Activated T-helper 1 cell treated with anti-CD3 and anti-CD28 coated beads, Interleukin-2, amount 50 U/mL, for 16 hours (primary cell): ENCODE data around the gene THSD8.
"Not testable (repeated sequence)": the region's sequence is repeated elsewhere in the genome, so short reads cannot be mapped to it uniquely, and the experiment has no call there.

Source experiments
- DNase-seq, 2 donors: peaks; one replicate each; pipeline ENCODE4 v3.0.0-alpha.2; 2020; ENCODE audit warnings: low read depth in 1 of 2, low spot score in 1 of 2

THSD8 gene

GRCh38 chr19:12821761-12822160 is 19.9 kb downstream of the THSD8 start:
- no peak for DNase-seq

DNA sequence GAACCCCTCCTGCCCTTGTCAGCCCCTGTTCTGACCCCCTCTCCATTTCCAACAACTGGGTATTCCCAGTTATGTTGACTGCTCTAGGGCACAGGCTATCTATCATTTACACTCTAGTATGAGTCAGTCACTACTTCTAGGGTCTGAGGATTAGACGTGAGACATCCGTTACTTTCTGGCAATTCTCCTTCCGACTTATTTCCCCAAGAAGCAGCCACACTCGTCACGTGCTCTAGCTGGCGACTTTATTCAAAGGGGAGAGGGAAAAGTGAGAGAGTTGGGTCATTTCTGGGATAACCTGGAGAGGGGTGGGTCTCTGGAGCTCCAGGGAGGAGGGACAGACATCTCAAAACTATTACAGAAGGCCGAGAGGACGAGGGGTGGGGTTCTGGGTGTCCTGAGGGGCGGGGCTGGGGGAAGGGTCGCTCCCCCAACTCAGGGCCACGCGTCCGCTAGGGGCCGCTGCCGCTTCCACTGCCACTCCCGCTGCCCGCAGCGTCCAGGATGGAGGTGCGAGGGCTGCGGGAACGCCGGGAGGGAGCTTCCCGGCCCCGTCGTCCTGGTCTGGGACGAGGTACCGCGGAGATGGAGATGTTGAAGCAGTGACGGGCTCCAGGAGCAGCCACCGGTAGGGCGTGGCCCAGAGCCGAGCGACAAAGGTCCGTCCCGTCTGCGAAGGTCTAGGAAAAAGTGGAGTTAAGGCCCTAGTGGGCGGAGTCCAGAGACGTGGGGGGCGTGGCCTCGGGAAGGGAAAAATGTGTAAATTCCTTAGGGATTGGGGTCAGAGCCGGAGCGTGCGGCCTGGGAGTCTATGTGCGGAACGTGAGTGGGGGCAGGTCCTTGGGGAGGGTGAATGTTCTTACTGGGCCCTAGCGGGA is 23.6 kb downstream of the THSD8 start:
- DNase-seq = no peak

DNA sequence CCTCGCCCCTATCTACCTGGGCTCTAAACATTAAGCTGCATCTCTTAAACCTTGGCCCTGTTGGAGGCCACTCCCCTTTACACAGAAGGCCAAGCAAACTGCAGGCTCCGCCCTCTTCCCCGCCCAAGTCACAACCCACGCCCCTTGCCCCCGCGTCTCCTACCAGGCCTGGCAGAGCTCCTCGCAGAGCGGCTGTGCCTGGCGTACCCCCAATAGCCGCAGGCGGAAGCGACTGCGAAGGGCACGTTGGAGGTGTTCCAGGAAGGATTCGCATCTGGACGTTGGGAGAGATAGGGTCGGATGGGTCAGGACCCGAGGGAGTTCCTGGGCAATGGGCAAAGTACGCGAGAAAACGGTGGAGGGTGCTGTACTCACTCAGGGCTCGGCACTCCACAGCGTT is 26.6 kb downstream of the THSD8 start:
- DNase-seq = no peak

GRCh38 chr19:12833418-12833737 is 31.5 kb downstream of the THSD8 start:
- DNase-seq = no peak

- no peak for DNase-seq
Measured at GRCh38 chr19:12833738-12834565, 32.1 kb downstream of the THSD8 start.

GRCh38 chr19:12834566-12834943 is 32.7 kb downstream of the THSD8 start, which contains the start of gene RTBDN:
Gene RTBDN (minus strand): TSS chr19:12834579. CDS start chr19:12829979, 4,600 bp downstream.
- DNase-seq = no peak

DNA sequence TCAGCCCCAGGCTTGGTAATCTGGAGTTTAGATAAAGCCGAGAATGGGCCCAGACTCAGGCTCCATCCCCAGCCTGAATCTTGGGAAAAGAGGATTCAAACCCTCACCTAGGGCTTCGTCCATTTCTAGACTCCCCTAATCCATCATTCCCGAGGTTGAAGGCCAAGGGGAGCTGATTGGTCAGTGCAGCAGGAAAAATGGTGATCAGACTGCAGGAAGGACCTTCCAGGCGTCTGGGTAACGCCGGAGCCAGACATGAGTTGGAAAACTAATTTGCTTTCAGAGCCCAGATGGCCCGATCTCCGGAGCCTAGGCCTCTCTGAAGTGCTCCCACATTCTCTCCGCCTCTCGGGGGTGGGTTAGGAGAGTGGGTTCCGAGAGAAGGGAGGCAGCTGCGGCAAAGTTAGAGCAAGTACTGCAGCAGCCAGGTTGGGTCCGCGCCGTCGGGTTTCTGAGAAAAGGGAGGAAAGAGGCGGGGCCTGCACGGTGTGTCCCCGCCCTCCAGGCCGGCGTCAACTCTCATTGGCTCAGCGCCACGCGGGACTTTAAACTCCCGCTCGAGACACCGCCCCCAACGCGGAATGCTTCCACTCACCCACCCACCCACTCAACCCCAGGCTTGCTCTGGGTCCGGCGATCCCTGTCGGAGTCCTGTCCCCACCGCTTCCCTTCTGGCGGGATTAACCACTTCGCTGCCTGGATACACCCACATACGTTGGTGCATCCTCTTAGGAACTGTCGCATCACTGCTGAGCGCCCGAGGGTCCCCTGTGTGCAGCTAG is 33.3 kb downstream of the THSD8 start:
- no peak for DNase-seq

GRCh38 chr19:12836529-12836863 is 34.6 kb downstream of the THSD8 start:
- no peak for DNase-seq

- DNase-seq = no peak
Measured at GRCh38 chr19:12837225-12837624, 35.4 kb downstream of the THSD8 start.

GRCh38 chr19:12838182-12838885 is 36.5 kb downstream of the THSD8 start, which contains the start of gene MAST1:
Gene MAST1 (plus strand): TSS chr19:12838515. CDS start chr19:12838573, 58 bp downstream.
- no peak for DNase-seq

DNA sequence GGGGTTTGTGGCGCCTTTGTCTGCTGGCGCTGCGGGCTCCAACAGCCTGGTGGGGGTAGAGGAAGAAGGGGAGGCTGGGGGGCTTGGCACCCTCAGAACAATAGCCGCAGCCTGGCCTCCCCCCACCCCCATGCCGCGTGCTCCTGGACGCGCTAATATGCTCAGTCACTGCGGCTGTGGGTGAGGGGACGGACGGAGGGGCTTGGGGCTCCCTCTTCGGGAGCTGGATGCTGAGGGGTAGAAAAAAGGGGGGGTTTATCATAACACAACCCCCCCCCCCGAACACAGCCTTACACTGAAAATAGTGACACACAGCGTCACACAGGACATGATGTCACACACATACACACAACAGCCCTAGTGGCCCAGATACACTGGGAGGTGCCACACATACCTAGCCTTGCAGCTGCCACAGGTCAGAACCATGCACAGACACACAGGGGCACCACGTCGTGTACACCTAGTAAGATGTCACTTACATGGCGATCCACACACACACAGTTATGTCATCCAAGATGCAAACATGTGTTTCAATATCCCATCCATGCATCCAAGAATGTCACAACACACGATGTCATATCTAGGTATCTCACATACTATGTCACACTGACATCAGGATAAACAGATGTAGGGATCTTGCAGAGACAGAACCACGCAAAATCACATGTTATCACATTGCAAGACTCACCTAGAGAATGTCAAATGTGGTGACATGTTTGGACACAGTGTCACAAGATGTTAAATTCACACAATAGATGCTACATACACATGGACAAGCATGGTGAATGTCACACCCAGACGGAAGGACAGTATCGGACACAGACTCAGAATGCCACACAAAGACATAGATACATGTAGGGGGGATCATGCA is 37.3 kb downstream of the THSD8 start:
- DNase-seq = no peak

DNA sequence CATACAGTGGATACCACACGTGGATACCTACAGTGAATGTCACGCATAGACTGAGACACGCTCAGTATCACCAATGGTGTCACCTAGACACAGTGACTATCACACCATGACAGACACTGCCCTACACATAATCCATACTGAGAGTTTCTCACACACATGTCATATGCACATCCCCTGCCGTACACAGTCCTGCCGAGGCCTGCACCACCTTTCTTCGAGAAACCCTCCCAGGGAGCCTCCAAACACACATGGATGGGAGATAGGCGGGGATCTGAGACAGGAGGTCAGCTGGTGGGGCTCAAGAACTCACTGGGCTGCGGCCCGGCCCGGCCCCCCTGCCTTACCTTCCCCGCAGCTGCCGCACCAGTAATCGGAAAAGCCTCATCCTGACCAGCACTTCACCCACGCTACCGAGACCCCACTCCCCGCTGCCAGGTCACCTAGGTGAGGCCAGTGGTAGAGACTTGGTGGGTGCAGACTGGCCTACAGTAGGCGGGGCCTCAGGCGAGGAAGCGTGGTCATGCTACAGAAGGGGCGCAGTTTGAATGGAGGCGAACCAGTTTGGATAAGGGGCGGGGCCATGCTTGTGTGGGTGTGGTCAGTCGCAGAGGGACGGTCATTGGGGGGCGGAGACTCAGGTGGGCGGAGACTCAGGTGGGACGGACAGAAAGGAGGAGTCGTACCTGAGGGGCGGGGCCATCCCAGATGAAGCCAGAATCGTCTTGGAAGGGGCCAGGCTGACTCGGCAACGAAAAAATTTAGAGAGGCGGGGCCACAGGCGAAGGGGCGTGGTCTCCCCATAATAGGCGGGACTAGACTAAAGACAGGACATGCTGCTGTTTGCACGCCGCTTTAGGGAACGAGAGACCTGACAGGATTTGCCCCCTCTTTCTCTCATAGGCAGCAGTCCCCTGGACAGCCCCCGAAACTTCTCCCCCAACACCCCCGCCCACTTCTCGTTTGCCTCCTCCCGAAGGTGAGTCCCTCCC is 38.5 kb downstream of the THSD8 start:
- no peak for DNase-seq

GRCh38 chr19:12841094-12841493 is 39.2 kb downstream of the THSD8 start:
- no peak for DNase-seq

DNA sequence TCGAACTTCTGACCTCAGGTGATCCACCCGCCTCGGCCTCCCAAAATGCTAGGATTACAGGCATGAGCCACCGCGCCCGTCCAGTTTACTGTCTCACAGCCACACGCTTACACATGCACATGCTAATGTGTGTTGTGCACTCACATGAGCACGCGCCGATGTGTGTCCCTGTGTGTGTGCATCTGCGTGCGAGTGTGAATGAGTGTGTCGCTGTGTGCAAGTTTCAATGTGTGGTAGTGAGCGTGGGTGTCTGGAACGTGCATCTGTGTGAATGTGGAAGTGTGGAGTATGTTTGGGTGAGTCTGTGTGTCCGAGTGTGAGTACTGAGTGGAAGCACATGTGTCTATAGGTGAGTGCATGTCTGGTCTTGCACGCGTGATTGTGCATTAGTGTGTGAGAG is 40.6 kb downstream of the THSD8 start:
- no peak for DNase-seq

- DNase-seq = no peak
Measured at GRCh38 chr19:12843328-12843727, 41.5 kb downstream of the THSD8 start.

DNA sequence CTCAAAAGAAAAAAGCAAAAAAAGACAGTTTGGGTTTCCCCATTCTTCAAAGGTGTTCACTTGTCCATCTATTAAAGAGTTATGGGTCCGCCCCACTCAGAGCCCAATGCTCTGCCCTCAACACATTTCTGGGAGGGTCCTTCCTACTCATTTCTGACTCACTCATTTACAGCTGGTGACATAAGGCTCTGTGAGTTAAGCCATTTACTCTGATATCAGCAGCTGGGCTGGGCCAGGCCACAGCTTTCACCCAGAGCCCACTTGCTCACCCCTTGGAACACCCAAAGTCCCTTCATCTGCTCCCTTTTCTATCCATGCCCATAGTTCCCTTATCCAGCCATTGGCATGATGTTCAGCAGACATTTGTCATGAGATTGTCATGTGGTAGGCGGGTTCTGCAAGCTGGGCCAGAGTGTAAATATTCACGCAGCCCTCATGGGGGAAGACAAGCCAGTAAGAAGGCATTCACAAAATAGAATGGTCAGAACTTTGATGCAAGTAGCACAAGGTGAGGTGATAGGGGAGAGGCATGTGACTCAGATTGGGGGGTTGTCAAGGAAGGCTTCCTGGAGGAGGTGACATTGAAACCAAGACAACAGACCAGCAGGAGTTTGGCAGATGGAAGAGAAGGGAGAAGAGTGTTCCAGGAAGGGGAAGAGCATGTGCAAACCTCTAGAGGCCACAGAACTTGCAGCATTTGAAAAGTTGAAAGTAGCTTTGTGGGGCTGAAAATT is 42.3 kb downstream of the THSD8 start:
- DNase-seq = no peak

DNA sequence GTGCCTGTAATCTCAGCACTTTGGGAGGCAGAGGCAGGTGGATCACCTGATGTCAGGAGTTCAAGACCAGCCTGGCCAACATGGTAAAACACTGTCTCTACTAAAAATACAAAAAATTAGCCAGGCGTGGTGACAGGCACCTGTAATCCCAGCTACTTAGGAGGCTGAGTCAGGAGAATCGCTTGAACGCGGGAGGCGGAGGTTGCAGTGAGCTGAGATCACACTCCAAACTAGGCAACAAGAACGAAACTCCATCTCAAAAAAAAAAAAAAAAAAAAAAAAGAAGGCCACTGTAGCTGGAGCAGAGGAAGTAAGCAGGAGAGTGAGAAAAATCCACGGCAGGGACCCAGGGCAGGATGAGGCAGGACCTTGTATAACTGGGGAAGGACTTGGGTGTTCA is 44.7 kb downstream of the THSD8 start:
- DNase-seq = not testable (repeated sequence)
